HL-60 (cell line): ENCODE data around the gene PIK3CD.

Experiments
- DNase-seq, 2 experiments: peaks; one replicate each; pipeline ENCODE4 v3.0.0-alpha.2; 2010 to 2020; ENCODE audit warnings: low read depth in 1 of 2, low spot score in 1 of 2
- H3K27ac ChIP-seq: fragments of 250-450 bp; sonication (Bioruptor Pico); replicated peaks from 2 replicates; pipeline ENCODE4 v1.5.1; 2020; ENCODE audit warnings: mild to moderate bottlenecking, moderate library complexity
- H3K27me3 ChIP-seq: fragments of 250-450 bp; sonication (Bioruptor Pico); 2 replicates; pipeline ENCODE4 v1.5.1; 2021; ENCODE audit warnings: mild to moderate bottlenecking, moderate library complexity; ENCODE audit not compliant: insufficient read depth, poor library complexity, severe bottlenecking
- H3K4me3 ChIP-seq: replicated peaks from 2 replicates; pipeline ENCODE4 v1.5.1; 2011; ENCODE audit warnings: mild to moderate bottlenecking, control low read depth, low read length; ENCODE audit not compliant: insufficient read depth
- CTCF ChIP-seq: IDR thresholded peaks from one replicate; pipeline ENCODE4 v1.5.1; 2011; ENCODE audit warnings: low read length, control low read depth, inconsistent platforms; ENCODE audit not compliant: insufficient read depth
- GABPA ChIP-seq: IDR thresholded peaks from 2 replicates; pipeline ENCODE4 v1.6.1; 2012; ENCODE audit warnings: low read depth
- POLR2AphosphoS5 ChIP-seq: IDR thresholded peaks from 2 replicates; pipeline ENCODE4 v1.6.1; 2012; ENCODE audit warnings: low read depth
- REST ChIP-seq: IDR thresholded peaks from 2 replicates; pipeline ENCODE4 v1.6.1; 2012; ENCODE audit warnings: low read depth; ENCODE audit not compliant: insufficient replicate concordance
- SPI1 ChIP-seq: IDR thresholded peaks from 2 replicates; pipeline ENCODE4 v1.6.1; 2012; ENCODE audit warnings: low read depth, mild to moderate bottlenecking, borderline replicate concordance

PIK3CD gene

GRCh38 chr1:9696793-9697192 is 45.3 kb downstream of the PIK3CD start:
- DNase-seq, result no peak
- Histone ChIP-seq H3K27ac (no peak overlapping the region), H3K4me3 (no peak overlapping the region), H3K27me3 (no peaks in the 10 kb centered on the region)
- TF ChIP-seq GABPA (no peak), CTCF (no peak), REST (no peak), SPI1 (no peak), POLR2AphosphoS5 (no peak)

GRCh38 chr1:9699361-9699760 is 47.8 kb downstream of the PIK3CD start:
- no peak for DNase-seq
- no peak overlapping the region for H3K27ac ChIP-seq
- H3K4me3 ChIP-seq, result no peak overlapping the region
- no peak for TF ChIP-seq GABPA
- no peak for TF ChIP-seq CTCF
- no peak for TF ChIP-seq REST
- no peak for TF ChIP-seq SPI1
- no peak for TF ChIP-seq POLR2AphosphoS5
- H3K27me3 ChIP-seq, result no peaks in the 10 kb centered on the region

DNA sequence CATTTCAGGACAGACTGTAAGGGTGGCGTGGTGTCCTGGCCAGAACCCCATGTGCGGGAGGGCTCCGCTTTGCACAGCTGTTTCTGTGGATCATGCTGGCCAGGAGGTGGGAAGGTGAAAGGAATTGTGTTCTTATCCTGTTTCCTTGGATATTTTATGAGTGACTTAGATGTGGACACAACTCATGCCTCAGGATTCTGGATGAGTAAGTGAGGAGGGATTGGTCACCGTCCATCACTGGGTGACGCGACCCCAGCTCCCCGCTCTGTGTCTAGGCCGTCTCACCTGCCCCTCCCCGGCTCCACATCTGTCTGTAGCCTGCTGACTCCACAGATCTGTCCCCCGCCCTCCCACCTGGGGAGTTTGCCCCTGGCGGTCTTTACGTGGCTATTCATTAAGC is 48.8 kb downstream of the PIK3CD start:
- Histone ChIP-seq H3K27me3 (no peaks in the 10 kb centered on the region), H3K27ac (no peak overlapping the region), H3K4me3 (no peak overlapping the region)
- no peak for DNase-seq
- TF ChIP-seq SPI1 (no peak), POLR2AphosphoS5 (no peak), CTCF (no peak), REST (no peak), GABPA (no peak)
